ENCODE data around the gene ARL8B. TPM values are rescaled to one million over a fixed set of nuclear protein-coding genes. Genes with fewer than 3 reads are reported as not detected.

ARL8B gene
- total and polyA plus RNA-seq, 9 of the 15 experiments (the other 6 are each of a cell fraction or from before 2014, with no cell fraction given): 28.5 to 99.4 (median 77.2) TPM

- TF ChIP-seq HDAC3 (IDR thresholded peaks at IDR 0.05; ENCODE audit: borderline replicate concordance, partially characterized antibody) (no peak), KDM1A (IDR thresholded peaks at IDR 0.05) (0 out of 4 replicates have a peak, but pooled peaks of 1 of the 2 experiments have one; percentile 8), SMAD4 (CRISPR knock-in tag; conservative IDR thresholded peaks at IDR 0.05) (peak; percentile 98), RNF219 (CRISPR knock-in tag; IDR thresholded peaks at IDR 0.05) (no peak), ARID1B (IDR thresholded peaks at IDR 0.05) (peak; percentile 27; the same call in 1 of the 2 replicates), HINFP (tag; conservative IDR thresholded peaks at IDR 0.05; ENCODE audit: low read depth) (no peak), PTBP1 (IDR thresholded peaks at IDR 0.05; ENCODE audit: low read depth, low read length) (peak; percentile 32; the same call in 1 of the 2 replicates), NRF1 (conservative IDR thresholded peaks at IDR 0.05 in 1 of 2, IDR thresholded peaks at IDR 0.05 in 1 of 2) (peak; percentile 73 to 78), SREBF1 (IDR thresholded peaks at IDR 0.05; ENCODE audit: borderline replicate concordance, low read depth, low read length) (peak; percentile 71; the same call in 1 of the 2 replicates), EP400 (IDR thresholded peaks at IDR 0.05) (peak; percentile 87; the same call in 1 of the 2 replicates), ETS2 (tag; IDR thresholded peaks at IDR 0.05; ENCODE audit: borderline replicate concordance, poor library complexity, severe bottlenecking) (no peak), MEF2A (IDR thresholded peaks at IDR 0.05; ENCODE audit: control insufficient read depth, low read depth, low read length) (0 out of 2 replicates have a peak, but pooled peaks have one; percentile 41), REST (IDR thresholded peaks at IDR 0.05; ENCODE audit: borderline replicate concordance) (peak; percentile 75), REST (CRISPR knock-in tag; IDR thresholded peaks at IDR 0.05; ENCODE audit: low read depth) (0 out of 2 replicates have a peak, but pooled peaks have one; percentile 51), FOXP1 (CRISPR knock-in tag; IDR thresholded peaks at IDR 0.05) (peak; percentile 84)
Measured at GRCh38 chr3:5122030-5122740, at the start of gene ARL8B (continued).

All from K562 (cell line).